Chondrocyte (in vitro differentiated cells): ENCODE measurements around the gene CDH5. TPM values are rescaled to one million over a fixed set of nuclear protein-coding genes. Genes with fewer than 3 reads are reported as not detected.

Source experiments
- DNase-seq: peaks from one replicate; pipeline ENCODE4 v3.0.0; 2021; ENCODE audit warnings: mixed read lengths, low spot score
- H3K27ac Mint-ChIP-seq: one replicate; pipeline ENCODE4 v1.8.0; 2021; ENCODE audit warnings: mild to moderate bottlenecking, moderate library complexity, mixed read lengths; ENCODE audit not compliant: unreplicated experiment
- H3K27me3 Mint-ChIP-seq: 2 replicates; pipeline ENCODE4 v1.8.0; 2021; ENCODE audit warnings: low read depth, mixed read lengths
- H3K36me3 Mint-ChIP-seq: 2 replicates; pipeline ENCODE4 v1.8.0; 2021; ENCODE audit warnings: low read depth, mixed read lengths
- H3K4me1 Mint-ChIP-seq: 2 replicates; pipeline ENCODE4 v1.8.0; 2021; ENCODE audit warnings: low read depth, mild to moderate bottlenecking, mixed read lengths
- H3K4me3 Mint-ChIP-seq: one replicate; pipeline ENCODE4 v1.8.0; 2021; ENCODE audit warnings: mild to moderate bottlenecking, moderate library complexity, mixed read lengths; ENCODE audit not compliant: unreplicated experiment
- H3K9me3 Mint-ChIP-seq: 2 replicates; pipeline ENCODE4 v1.8.0; 2021; ENCODE audit warnings: low read depth, mixed read lengths
- CTCF ChIP-seq: fragments of 200-600 bp; sonication (generic); IDR thresholded peaks from 2 replicates; pipeline ENCODE4 v1.5.0; 2021; ENCODE audit warnings: antibody characterized with exemption, mild to moderate bottlenecking, moderate library complexity
- total RNA-seq: library from RNA; stranded (reverse); gene quantifications from 3 replicates; pipeline ENCODE4 v1.2.1, GENCODE V29; 2021

CDH5 gene
- total RNA-seq, 1 donor from 2014 or later, result not detected

- Mint-ChIP-seq H3K4me1 (no peaks in the 10 kb centered on the region), H3K27ac (no peak overlapping the region), H3K9me3 (no peaks in the 10 kb centered on the region), H3K36me3 (no peaks in the 10 kb centered on the region), H3K27me3 (no peaks in the 10 kb centered on the region), H3K4me3 (no peak overlapping the region)
- TF ChIP-seq CTCF, result no peak
- no peak for DNase-seq
These were observed 23.0 kb downstream of the CDH5 start for GRCh38 chr16:66389256-66390176.

DNA sequence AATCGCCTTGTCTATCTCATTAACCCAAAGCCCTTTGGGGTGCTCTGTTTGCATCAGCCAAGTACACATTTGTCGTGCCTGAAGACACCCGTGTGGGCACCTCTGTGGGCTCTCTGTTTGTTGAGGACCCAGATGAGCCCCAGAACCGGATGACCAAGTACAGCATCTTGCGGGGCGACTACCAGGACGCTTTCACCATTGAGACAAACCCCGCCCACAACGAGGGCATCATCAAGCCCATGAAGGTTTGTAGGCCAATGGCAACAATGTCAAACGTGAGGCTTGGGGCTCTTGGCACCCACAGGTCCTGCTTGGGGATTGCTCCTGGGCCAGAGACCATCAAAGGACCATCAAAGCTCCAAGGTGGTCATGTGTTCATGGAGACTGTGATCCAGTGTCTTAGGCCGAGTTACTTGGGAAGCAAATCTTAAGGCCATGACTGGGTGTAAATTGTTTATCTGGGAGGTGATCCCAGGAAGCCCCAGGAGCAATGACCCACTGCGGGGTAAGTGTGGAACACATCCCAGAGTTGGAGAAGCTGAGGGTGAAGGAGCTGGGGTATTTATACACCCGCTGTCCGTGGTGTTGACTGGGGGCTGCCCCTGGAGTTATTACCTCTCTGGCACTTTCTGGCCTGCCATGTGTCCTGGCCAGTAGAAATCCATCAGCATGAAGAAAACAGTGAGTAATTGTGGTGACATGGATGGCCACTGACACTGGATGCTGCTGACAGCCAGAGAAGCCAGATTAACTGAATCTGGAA lies 24.0 kb downstream of the CDH5 start:
- no peak overlapping the region for H3K27ac Mint-ChIP-seq

GRCh38 chr16:66391726-66392670 lies 25.5 kb downstream of the CDH5 start:
- Mint-ChIP-seq H3K27ac (no peak overlapping the region), H3K4me3 (no peak overlapping the region), H3K9me3 (no peaks in the 10 kb centered on the region), H3K27me3 (no peaks in the 10 kb centered on the region), H3K4me1 (no peaks in the 10 kb centered on the region), H3K36me3 (no peaks in the 10 kb centered on the region)
- DNase-seq, result no peak
- TF ChIP-seq CTCF, result no peak

More for the DNA sequence above, 24.0 kb downstream of the CDH5 start:
- no peak for TF ChIP-seq CTCF
- Mint-ChIP-seq H3K9me3 (no peaks in the 10 kb centered on the region), H3K4me3 (no peak overlapping the region), H3K36me3 (no peaks in the 10 kb centered on the region), H3K4me1 (no peaks in the 10 kb centered on the region), H3K27me3 (no peaks in the 10 kb centered on the region)
- no peak for DNase-seq

- TF ChIP-seq CTCF, result no peak
- Mint-ChIP-seq H3K27me3 (no peaks in the 10 kb centered on the region), H3K27ac (no peak overlapping the region), H3K4me1 (peaks cover 3% of the 10 kb centered on the region), H3K36me3 (no peaks in the 10 kb centered on the region), H3K4me3 (no peak overlapping the region), H3K9me3 (no peaks in the 10 kb centered on the region)
- no peak for DNase-seq
These were observed 29.5 kb downstream of the CDH5 start for GRCh38 chr16:66395806-66396555.
